ENCODE measurements around the gene WWOX. TPM values are rescaled to one million over a fixed set of nuclear protein-coding genes. Genes with fewer than 3 reads are reported as not detected.

WWOX gene
- total RNA-seq, 2 donors from 2014 or later, result 33.8 to 82.5 TPM

GRCh38 chr16:79195938-79196337 lies 1096.5 kb downstream of the WWOX start:
- H3K9me3 ChIP-seq, result no peaks in the 10 kb centered on the region
- no peaks in the 10 kb centered on the region for H3K27me3 ChIP-seq (replicated peaks; ENCODE audit: insufficient read depth)
- no peak overlapping the region for H3K27ac ChIP-seq
- TF ChIP-seq, protein P1, sequence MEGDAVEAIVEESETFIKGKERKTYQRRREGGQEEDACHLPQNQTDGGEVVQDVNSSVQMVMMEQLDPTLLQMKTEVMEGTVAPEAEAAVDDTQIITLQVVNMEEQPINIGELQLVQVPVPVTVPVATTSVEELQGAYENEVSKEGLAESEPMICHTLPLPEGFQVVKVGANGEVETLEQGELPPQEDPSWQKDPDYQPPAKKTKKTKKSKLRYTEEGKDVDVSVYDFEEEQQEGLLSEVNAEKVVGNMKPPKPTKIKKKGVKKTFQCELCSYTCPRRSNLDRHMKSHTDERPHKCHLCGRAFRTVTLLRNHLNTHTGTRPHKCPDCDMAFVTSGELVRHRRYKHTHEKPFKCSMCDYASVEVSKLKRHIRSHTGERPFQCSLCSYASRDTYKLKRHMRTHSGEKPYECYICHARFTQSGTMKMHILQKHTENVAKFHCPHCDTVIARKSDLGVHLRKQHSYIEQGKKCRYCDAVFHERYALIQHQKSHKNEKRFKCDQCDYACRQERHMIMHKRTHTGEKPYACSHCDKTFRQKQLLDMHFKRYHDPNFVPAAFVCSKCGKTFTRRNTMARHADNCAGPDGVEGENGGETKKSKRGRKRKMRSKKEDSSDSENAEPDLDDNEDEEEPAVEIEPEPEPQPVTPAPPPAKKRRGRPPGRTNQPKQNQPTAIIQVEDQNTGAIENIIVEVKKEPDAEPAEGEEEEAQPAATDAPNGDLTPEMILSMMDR (IDR thresholded peaks at IDR 0.05), result no peak
- DNase-seq (ENCODE audit: low spot score) (no peak), ATAC-seq (ENCODE audit: insufficient number of reproducible peaks, low FRiP score, low read depth) (no peak)
- peaks cover 0 to 15% of the 10 kb centered on the region in 2 donors for H3K4me1 ChIP-seq (ENCODE audit: control insufficient read depth in 1 of 2, low read depth in 2 of 2)
- no peak overlapping the region for H3K4me3 ChIP-seq
- H3K36me3 ChIP-seq, result no peaks in the 10 kb centered on the region

DNA sequence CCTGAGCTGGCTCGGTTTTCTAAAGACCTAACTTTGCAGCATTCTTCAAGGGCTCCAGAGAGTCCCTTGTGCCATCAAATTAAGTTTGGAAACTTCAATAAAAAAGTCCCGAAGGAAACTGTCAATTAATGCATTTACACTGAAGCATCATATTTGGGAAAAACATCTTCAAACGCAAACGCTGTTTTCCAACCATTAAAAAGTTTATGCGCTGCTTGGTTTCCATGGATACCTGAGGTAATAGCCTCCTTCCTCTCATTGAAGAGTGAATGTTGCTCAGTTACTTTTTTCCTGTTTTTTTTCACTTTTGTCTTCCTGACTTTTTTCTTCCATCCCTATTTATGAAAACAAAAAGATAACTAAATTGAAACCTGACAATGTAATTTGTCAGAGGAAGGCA lies 1102.0 kb downstream of the WWOX start:
- no peak overlapping the region for H3K27ac ChIP-seq
- TF ChIP-seq, protein P1 (IDR thresholded peaks at IDR 0.05), result no peak
- no peaks in the 10 kb centered on the region for H3K9me3 ChIP-seq
- H3K4me3 ChIP-seq, result no peak overlapping the region
- ATAC-seq (ENCODE audit: insufficient number of reproducible peaks, low FRiP score, low read depth), result no peak
- DNase-seq (ENCODE audit: low spot score), result no peak
- no peaks in the 10 kb centered on the region for H3K36me3 ChIP-seq
- H3K4me1 ChIP-seq (ENCODE audit: control insufficient read depth in 1 of 2, low read depth in 2 of 2), result no peaks in the 10 kb centered on the region
- H3K27me3 ChIP-seq (replicated peaks; ENCODE audit: insufficient read depth), result no peaks in the 10 kb centered on the region

GRCh38 chr16:79202977-79203376 lies 1103.5 kb downstream of the WWOX start:
- Histone ChIP-seq H3K27me3 (replicated peaks; ENCODE audit: insufficient read depth) (no peaks in the 10 kb centered on the region), H3K36me3 (no peaks in the 10 kb centered on the region), H3K4me3 (no peak overlapping the region), H3K27ac (no peak overlapping the region), H3K9me3 (no peaks in the 10 kb centered on the region), H3K4me1 (ENCODE audit: control insufficient read depth in 1 of 2, low read depth in 2 of 2) (no peaks in the 10 kb centered on the region)
- DNase-seq (ENCODE audit: low spot score) (no peak), ATAC-seq (ENCODE audit: insufficient number of reproducible peaks, low FRiP score, low read depth) (no peak)
- TF ChIP-seq, protein P1 (IDR thresholded peaks at IDR 0.05), result no peak

DNA sequence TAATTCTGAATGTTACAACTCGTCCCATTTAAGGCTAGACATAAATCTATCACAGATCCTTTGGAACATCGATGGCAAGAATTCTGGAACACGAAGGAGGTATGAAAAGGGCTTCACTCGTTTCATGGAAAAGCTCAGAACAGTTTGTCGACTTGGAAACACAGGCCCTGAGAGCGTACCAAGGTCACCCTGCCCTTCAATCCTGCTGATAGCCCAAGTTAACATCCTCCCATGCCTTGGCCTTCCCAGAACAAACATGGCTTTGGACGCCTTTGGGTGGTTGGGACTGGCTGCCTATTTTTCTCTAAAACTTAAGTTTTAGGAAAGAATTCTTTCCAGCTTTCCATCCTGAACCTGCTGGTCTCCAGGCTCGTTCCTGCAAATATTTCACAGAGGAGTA lies 1105.0 kb downstream of the WWOX start:
- ATAC-seq (ENCODE audit: insufficient number of reproducible peaks, low FRiP score, low read depth), result no peak
- TF ChIP-seq, protein P1 (IDR thresholded peaks at IDR 0.05), result no peak

GRCh38 chr16:79206889-79207288 lies 1107.4 kb downstream of the WWOX start:
- TF ChIP-seq, protein P1 (IDR thresholded peaks at IDR 0.05), result no peak
- no peaks in the 10 kb centered on the region for H3K27me3 ChIP-seq (replicated peaks; ENCODE audit: insufficient read depth)
- no peak for ATAC-seq (ENCODE audit: insufficient number of reproducible peaks, low FRiP score, low read depth)

More for the DNA sequence above, 1105.0 kb downstream of the WWOX start:
- Histone ChIP-seq H3K27ac (no peak overlapping the region), H3K4me1 (ENCODE audit: control insufficient read depth in 1 of 2, low read depth in 2 of 2) (no peaks in the 10 kb centered on the region), H3K27me3 (replicated peaks; ENCODE audit: insufficient read depth) (no peaks in the 10 kb centered on the region), H3K9me3 (no peaks in the 10 kb centered on the region), H3K36me3 (no peaks in the 10 kb centered on the region), H3K4me3 (no peak overlapping the region)
- DNase-seq (ENCODE audit: low spot score), result no peak

More at GRCh38 chr16:79206889-79207288, 1107.4 kb downstream of the WWOX start:
- Histone ChIP-seq H3K36me3 (no peaks in the 10 kb centered on the region), H3K27ac (no peak overlapping the region), H3K9me3 (no peaks in the 10 kb centered on the region), H3K4me1 (ENCODE audit: control insufficient read depth in 1 of 2, low read depth in 2 of 2) (no peaks in the 10 kb centered on the region), H3K4me3 (no peak overlapping the region)
- no peak for DNase-seq (ENCODE audit: low spot score)
